GM21717 (cell line): ENCODE results near the gene AXIN1.
"Not testable (repeated sequence)": the region's sequence is repeated elsewhere in the genome, so short reads cannot be mapped to it uniquely, and the experiment has no call there.

ENCODE experiments used
- ATAC-seq: cut with Tn5 transposase; IDR thresholded peaks from one replicate; pipeline ENCODE4 v1.9.1; 2021; ENCODE audit warnings: mild to moderate bottlenecking, moderate library complexity; ENCODE audit not compliant: unreplicated experiment

The AXIN1 gene

GRCh38 chr16:370979-371514 lies 18.5 kb upstream of the AXIN1 start:
- ATAC-seq, result no peak

- peak; percentile 49 for ATAC-seq
Measured at GRCh38 chr16:370443-370842, 17.9 kb upstream of the AXIN1 start, which contains the start of gene MRPL28. MRPL28 (minus strand) TSS chr16:370538; CDS start chr16:370218, 320 bp downstream.

GRCh38 chr16:369866-370436 lies 17.4 kb upstream of the AXIN1 start:
- no peak for ATAC-seq

GRCh38 chr16:369275-369865 lies 16.8 kb upstream of the AXIN1 start:
- ATAC-seq, result no peak

- no peak for ATAC-seq
Measured at GRCh38 chr16:368388-369158, 16.1 kb upstream of the AXIN1 start.

GRCh38 chr16:367333-367903 lies 14.9 kb upstream of the AXIN1 start:
- no peak for ATAC-seq

- ATAC-seq, result no peak
Measured at GRCh38 chr16:366476-366875, 14.0 kb upstream of the AXIN1 start.

GRCh38 chr16:364595-365491 lies 12.3 kb upstream of the AXIN1 start:
- no peak for ATAC-seq

GRCh38 chr16:363766-364490 lies 11.4 kb upstream of the AXIN1 start:
- ATAC-seq, result no peak

- no peak for ATAC-seq
Measured at GRCh38 chr16:363110-363765, 10.7 kb upstream of the AXIN1 start.

- ATAC-seq, result not testable (repeated sequence)
Measured at GRCh38 chr16:362702-362999, 10.1 kb upstream of the AXIN1 start.

- ATAC-seq, result no peak
Measured at GRCh38 chr16:361872-362701, 9.6 kb upstream of the AXIN1 start.

GRCh38 chr16:361341-361871 lies 8.9 kb upstream of the AXIN1 start:
- no peak for ATAC-seq

- no peak for ATAC-seq
Measured at GRCh38 chr16:360698-361336, 8.3 kb upstream of the AXIN1 start.

GRCh38 chr16:359871-360697 lies 7.6 kb upstream of the AXIN1 start:
- no peak for ATAC-seq

GRCh38 chr16:359067-359763 lies 6.7 kb upstream of the AXIN1 start:
- ATAC-seq, result no peak
